Stimulated activated naive CD8-positive, alpha-beta T cell treated with anti-CD3 and anti-CD28 coated beads, Interleukin-15, Interleukin-2, amounts not matched to agents 100 ng/mL and 50 ng/mL, for 24 hours (primary cell): ENCODE measurements around the gene FNBP1.
A peak's percentile ranks its signal among the peaks of the same experiment; 100 is the strongest.

Experiments
- H3K27ac Mint-ChIP-seq: one replicate; pipeline ENCODE4 v1.8.0; 2021; ENCODE audit warnings: mild to moderate bottlenecking, mixed read lengths
- H3K27me3 Mint-ChIP-seq: one replicate; pipeline ENCODE4 v1.8.0; 2021; ENCODE audit warnings: mixed read lengths
- H3K36me3 Mint-ChIP-seq: one replicate; pipeline ENCODE4 v1.8.0; 2021; ENCODE audit warnings: low read depth, mixed read lengths
- H3K4me1 Mint-ChIP-seq: one replicate; pipeline ENCODE4 v1.8.0; 2021; ENCODE audit warnings: low read depth, mixed read lengths
- H3K4me3 Mint-ChIP-seq: one replicate; pipeline ENCODE4 v1.8.0; 2021; ENCODE audit warnings: mild to moderate bottlenecking, mixed read lengths
- H3K9me3 Mint-ChIP-seq: one replicate; pipeline ENCODE4 v1.8.0; 2021; ENCODE audit warnings: mixed read lengths

FNBP1 gene

GRCh38 chr9:129886226-129887174, 156.5 kb downstream of the FNBP1 start:
- peaks cover 3% of the 10 kb centered on the region for H3K27me3 Mint-ChIP-seq
- H3K9me3 Mint-ChIP-seq, result no peaks in the 10 kb centered on the region
- H3K4me1 Mint-ChIP-seq, result peaks cover 81% of the 10 kb centered on the region
- H3K4me3 Mint-ChIP-seq, result peak overlapping the region; percentile 97
- H3K36me3 Mint-ChIP-seq, result peaks cover 67% of the 10 kb centered on the region
- H3K27ac Mint-ChIP-seq, result peak overlapping the region; percentile 100

- Mint-ChIP-seq H3K27ac (peak overlapping the region; percentile 100), H3K4me3 (peak overlapping the region; percentile 97), H3K36me3 (peaks cover 59% of the 10 kb centered on the region), H3K9me3 (no peaks in the 10 kb centered on the region), H3K4me1 (peaks cover 73% of the 10 kb centered on the region), H3K27me3 (peaks cover 3% of the 10 kb centered on the region)
Observed at GRCh38 chr9:129885670-129886106, 157.3 kb downstream of the FNBP1 start.

- peaks cover 60% of the 10 kb centered on the region for H3K36me3 Mint-ChIP-seq
- peak overlapping the region; percentile 100 for H3K27ac Mint-ChIP-seq
- peaks cover 68% of the 10 kb centered on the region for H3K4me1 Mint-ChIP-seq
- H3K4me3 Mint-ChIP-seq, result peak overlapping the region; percentile 97
- peaks cover 3% of the 10 kb centered on the region for H3K27me3 Mint-ChIP-seq
- H3K9me3 Mint-ChIP-seq, result no peaks in the 10 kb centered on the region
Observed at GRCh38 chr9:129885018-129885669, 157.8 kb downstream of the FNBP1 start.

- peaks cover 57% of the 10 kb centered on the region for H3K36me3 Mint-ChIP-seq
- H3K27me3 Mint-ChIP-seq, result peaks cover 3% of the 10 kb centered on the region
- H3K27ac Mint-ChIP-seq, result peak overlapping the region; percentile 100
- H3K4me1 Mint-ChIP-seq, result peaks cover 60% of the 10 kb centered on the region
- no peaks in the 10 kb centered on the region for H3K9me3 Mint-ChIP-seq
- H3K4me3 Mint-ChIP-seq, result peak overlapping the region; percentile 97
Observed at GRCh38 chr9:129884220-129885017, 158.6 kb downstream of the FNBP1 start.

GRCh38 chr9:129881547-129882324, 161.3 kb downstream of the FNBP1 start:
- H3K27ac Mint-ChIP-seq, result peak overlapping the region; percentile 40
- no peaks in the 10 kb centered on the region for H3K27me3 Mint-ChIP-seq
- no peaks in the 10 kb centered on the region for H3K9me3 Mint-ChIP-seq
- no peak overlapping the region for H3K4me3 Mint-ChIP-seq
- H3K4me1 Mint-ChIP-seq, result peaks cover 37% of the 10 kb centered on the region
- peaks cover 45% of the 10 kb centered on the region for H3K36me3 Mint-ChIP-seq

GRCh38 chr9:129880654-129881546, 162.1 kb downstream of the FNBP1 start:
- Mint-ChIP-seq H3K27ac (peak overlapping the region; percentile 45), H3K4me3 (no peak overlapping the region)

GRCh38 chr9:129879991-129880653, 162.9 kb downstream of the FNBP1 start:
- no peak overlapping the region for H3K4me3 Mint-ChIP-seq
- no peaks in the 10 kb centered on the region for H3K27me3 Mint-ChIP-seq
- peaks cover 24% of the 10 kb centered on the region for H3K4me1 Mint-ChIP-seq
- H3K36me3 Mint-ChIP-seq, result peaks cover 38% of the 10 kb centered on the region
- H3K27ac Mint-ChIP-seq, result no peak overlapping the region
- H3K9me3 Mint-ChIP-seq, result no peaks in the 10 kb centered on the region

More at GRCh38 chr9:129880654-129881546, 162.1 kb downstream of the FNBP1 start:
- peaks cover 44% of the 10 kb centered on the region for H3K36me3 Mint-ChIP-seq
- peaks cover 31% of the 10 kb centered on the region for H3K4me1 Mint-ChIP-seq
- H3K9me3 Mint-ChIP-seq, result no peaks in the 10 kb centered on the region
- no peaks in the 10 kb centered on the region for H3K27me3 Mint-ChIP-seq

- no peak overlapping the region for H3K4me3 Mint-ChIP-seq
Observed at GRCh38 chr9:129879103-129879699, 163.8 kb downstream of the FNBP1 start.

GRCh38 chr9:129878291-129878690, 164.7 kb downstream of the FNBP1 start:
- no peak overlapping the region for H3K27ac Mint-ChIP-seq
- no peak overlapping the region for H3K4me3 Mint-ChIP-seq
- no peaks in the 10 kb centered on the region for H3K27me3 Mint-ChIP-seq
- H3K9me3 Mint-ChIP-seq, result no peaks in the 10 kb centered on the region
- peaks cover 10% of the 10 kb centered on the region for H3K4me1 Mint-ChIP-seq
- H3K36me3 Mint-ChIP-seq, result peaks cover 35% of the 10 kb centered on the region

More at GRCh38 chr9:129879103-129879699, 163.8 kb downstream of the FNBP1 start:
- Mint-ChIP-seq H3K27ac (no peak overlapping the region), H3K27me3 (no peaks in the 10 kb centered on the region), H3K36me3 (peaks cover 36% of the 10 kb centered on the region), H3K9me3 (no peaks in the 10 kb centered on the region), H3K4me1 (peaks cover 18% of the 10 kb centered on the region)

- H3K4me3 Mint-ChIP-seq, result no peak overlapping the region
- H3K4me1 Mint-ChIP-seq, result peaks cover 9% of the 10 kb centered on the region
- H3K9me3 Mint-ChIP-seq, result no peaks in the 10 kb centered on the region
- peak overlapping the region; percentile 36 for H3K27ac Mint-ChIP-seq
- peaks cover 31% of the 10 kb centered on the region for H3K36me3 Mint-ChIP-seq
- no peaks in the 10 kb centered on the region for H3K27me3 Mint-ChIP-seq
Observed at GRCh38 chr9:129876815-129877214, 166.2 kb downstream of the FNBP1 start.

GRCh38 chr9:129875687-129876395, 167.1 kb downstream of the FNBP1 start:
- H3K27ac Mint-ChIP-seq, result no peak overlapping the region
- H3K27me3 Mint-ChIP-seq, result no peaks in the 10 kb centered on the region
- H3K36me3 Mint-ChIP-seq, result peaks cover 34% of the 10 kb centered on the region
- H3K9me3 Mint-ChIP-seq, result no peaks in the 10 kb centered on the region
- no peak overlapping the region for H3K4me3 Mint-ChIP-seq
- peaks cover 12% of the 10 kb centered on the region for H3K4me1 Mint-ChIP-seq

GRCh38 chr9:129875181-129875611, 167.8 kb downstream of the FNBP1 start:
- Mint-ChIP-seq H3K36me3 (peaks cover 35% of the 10 kb centered on the region), H3K27me3 (no peaks in the 10 kb centered on the region), H3K9me3 (no peaks in the 10 kb centered on the region), H3K4me1 (peaks cover 19% of the 10 kb centered on the region), H3K4me3 (no peak overlapping the region), H3K27ac (no peak overlapping the region)
